ENCODE results near the gene POTEH.
"Not testable (repeated sequence)": the region's sequence is repeated elsewhere in the genome, so short reads cannot be mapped to it uniquely, and the experiment has no call there.

Gene POTEH

GRCh38 chr22:15738157-15738908 lies 48.5 kb downstream of the POTEH start:
- H3K27ac ChIP-seq (ENCODE audit: low read length); H3K27me3 ChIP-seq (ENCODE audit: control insufficient read depth in 1 of 2, insufficient read depth in 2 of 2, low read length in 2 of 2); H3K9me3 ChIP-seq (ENCODE audit: control insufficient read depth in 2 of 2, low read length in 2 of 2); H3K9ac ChIP-seq (ENCODE audit: low read length in 2 of 2); H3K36me3 ChIP-seq (ENCODE audit: control insufficient read depth in 2 of 2, insufficient read depth in 2 of 2, low read length in 2 of 2); H3K4me1 ChIP-seq (ENCODE audit: control insufficient read depth, insufficient read depth, low read length); H3K4me3 ChIP-seq (ENCODE audit: low read length in 2 of 2): not testable (repeated sequence)

DNA sequence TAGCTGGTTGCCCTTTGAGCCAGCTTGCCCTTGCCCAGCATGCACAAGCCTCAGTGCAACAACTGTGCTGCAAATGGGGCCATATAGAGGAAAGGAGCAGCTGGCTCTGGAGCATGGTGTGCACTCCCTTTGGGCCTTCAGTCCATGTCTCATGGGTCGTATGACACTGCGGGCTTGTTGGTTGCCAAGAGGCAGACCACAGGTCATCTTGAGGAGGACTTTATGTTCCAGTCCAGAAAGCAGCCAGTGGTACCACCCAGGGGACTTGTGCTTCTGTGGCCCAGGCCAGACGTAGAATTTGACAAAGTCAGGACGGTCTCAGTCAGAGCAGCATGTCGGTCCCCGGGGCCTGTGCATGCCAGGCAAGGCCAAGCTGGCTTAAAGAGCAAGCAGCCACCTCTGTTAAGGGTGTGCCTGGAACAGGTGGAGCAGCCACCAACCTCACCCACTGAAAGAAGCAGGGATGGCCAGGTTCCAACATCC lies 49.1 kb downstream of the POTEH start:
- not testable (repeated sequence) for H3K27me3 ChIP-seq (ENCODE audit: control insufficient read depth in 1 of 2, insufficient read depth in 2 of 2, low read length in 2 of 2); H3K9ac ChIP-seq (ENCODE audit: low read length in 2 of 2); H3K9me3 ChIP-seq (ENCODE audit: control insufficient read depth in 2 of 2, low read length in 2 of 2); H3K36me3 ChIP-seq (ENCODE audit: control insufficient read depth in 2 of 2, insufficient read depth in 2 of 2, low read length in 2 of 2); H3K4me1 ChIP-seq (ENCODE audit: control insufficient read depth, insufficient read depth, low read length); H3K4me3 ChIP-seq (ENCODE audit: low read length in 2 of 2); H3K27ac ChIP-seq (ENCODE audit: low read length)

- not testable (repeated sequence) for H3K9ac ChIP-seq (ENCODE audit: low read length in 2 of 2); H3K27ac ChIP-seq (ENCODE audit: low read length); H3K4me3 ChIP-seq (ENCODE audit: low read length in 2 of 2); H3K27me3 ChIP-seq (ENCODE audit: control insufficient read depth in 1 of 2, insufficient read depth in 2 of 2, low read length in 2 of 2); H3K9me3 ChIP-seq (ENCODE audit: control insufficient read depth in 2 of 2, low read length in 2 of 2); H3K36me3 ChIP-seq (ENCODE audit: control insufficient read depth in 2 of 2, insufficient read depth in 2 of 2, low read length in 2 of 2); H3K4me1 ChIP-seq (ENCODE audit: control insufficient read depth, insufficient read depth, low read length)
Measured at GRCh38 chr22:15747636-15748323, 58.0 kb downstream of the POTEH start.

GRCh38 chr22:15749181-15749970 lies 59.5 kb downstream of the POTEH start:
- not testable (repeated sequence) for H3K4me3 ChIP-seq (ENCODE audit: low read length in 2 of 2); H3K27me3 ChIP-seq (ENCODE audit: control insufficient read depth in 1 of 2, insufficient read depth in 2 of 2, low read length in 2 of 2); H3K9ac ChIP-seq (ENCODE audit: low read length in 2 of 2); H3K4me1 ChIP-seq (ENCODE audit: control insufficient read depth, insufficient read depth, low read length); H3K27ac ChIP-seq (ENCODE audit: low read length); H3K36me3 ChIP-seq (ENCODE audit: control insufficient read depth in 2 of 2, insufficient read depth in 2 of 2, low read length in 2 of 2); H3K9me3 ChIP-seq (ENCODE audit: control insufficient read depth in 2 of 2, low read length in 2 of 2)

DNA sequence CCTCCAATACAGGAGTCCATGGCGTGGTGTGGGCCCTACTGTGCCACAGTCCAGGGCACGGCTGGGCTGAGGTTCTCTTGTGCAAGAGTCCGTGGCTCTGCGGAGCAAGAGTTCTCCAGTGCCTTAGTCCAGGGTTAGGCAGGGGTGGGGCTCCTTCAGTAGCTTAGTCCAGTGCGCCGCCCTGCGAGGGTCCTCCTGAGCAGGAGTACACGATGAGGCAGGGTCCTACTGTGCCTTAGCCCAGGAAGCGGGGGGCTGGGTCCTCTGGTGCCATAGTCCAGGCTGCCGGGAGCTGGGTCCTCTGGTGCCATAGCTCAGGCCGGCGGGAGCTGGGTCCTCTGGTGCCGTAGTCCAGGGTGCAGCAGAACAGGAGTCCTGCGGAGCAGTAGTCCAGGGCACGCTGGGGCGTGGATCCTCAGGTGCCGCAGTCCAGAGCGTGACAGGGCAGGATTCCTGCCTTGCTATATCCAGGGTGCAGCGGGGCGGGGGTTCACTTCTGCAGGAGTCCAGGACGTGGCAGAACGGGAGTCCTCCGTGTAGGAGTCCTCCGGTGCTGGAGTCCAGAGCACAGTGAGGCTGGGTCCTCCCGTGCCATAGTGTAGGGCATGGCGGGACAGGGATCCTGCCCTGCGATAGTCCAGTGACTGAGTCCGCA lies 69.7 kb downstream of the POTEH start:
- H3K27me3 ChIP-seq (ENCODE audit: control insufficient read depth in 1 of 2, insufficient read depth in 2 of 2, low read length in 2 of 2); H3K27ac ChIP-seq (ENCODE audit: low read length); H3K4me3 ChIP-seq (ENCODE audit: low read length in 2 of 2); H3K9me3 ChIP-seq (ENCODE audit: control insufficient read depth in 2 of 2, low read length in 2 of 2); H3K9ac ChIP-seq (ENCODE audit: low read length in 2 of 2); H3K36me3 ChIP-seq (ENCODE audit: control insufficient read depth in 2 of 2, insufficient read depth in 2 of 2, low read length in 2 of 2); H3K4me1 ChIP-seq (ENCODE audit: control insufficient read depth, insufficient read depth, low read length): not testable (repeated sequence)

DNA sequence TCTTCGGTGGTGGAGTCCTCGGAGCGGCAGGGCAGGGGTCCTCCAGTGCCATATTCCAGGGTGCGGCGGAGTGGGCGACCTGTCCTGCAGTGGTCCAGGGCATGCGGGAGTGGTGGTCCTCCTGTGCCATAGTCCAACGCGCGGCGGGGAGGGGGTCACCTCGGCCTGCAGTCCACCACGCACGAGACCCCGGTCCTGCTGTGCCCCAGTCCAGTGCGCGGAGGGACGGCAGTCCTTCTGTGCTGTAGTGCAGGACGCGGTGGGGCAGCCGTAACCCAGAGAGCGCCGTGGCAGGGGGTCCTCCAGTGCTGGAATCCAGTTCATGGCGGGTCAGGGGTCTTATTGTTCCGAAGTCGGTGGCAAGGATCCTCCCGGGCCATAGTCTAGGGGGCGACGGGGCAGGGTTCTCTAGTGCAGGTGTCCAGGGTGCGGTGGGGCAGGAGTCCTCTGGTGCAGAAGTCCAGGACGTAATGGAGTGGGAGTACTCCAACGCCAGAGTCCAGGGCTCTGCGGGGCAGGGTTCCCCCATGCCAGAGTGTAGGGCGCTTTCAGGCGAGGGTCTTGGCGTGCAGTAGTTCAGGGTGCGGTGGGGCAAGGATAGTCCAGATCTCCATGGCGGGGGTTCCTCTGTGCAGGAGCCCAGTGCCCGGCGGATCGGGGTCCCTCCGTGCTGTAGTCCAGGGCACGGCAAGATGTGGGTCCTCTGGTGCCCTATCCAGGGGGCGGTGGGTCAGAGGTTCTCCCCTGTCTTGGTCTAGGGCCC lies 70.7 kb downstream of the POTEH start:
- H3K27ac ChIP-seq (ENCODE audit: low read length); H3K4me3 ChIP-seq (ENCODE audit: low read length in 2 of 2); H3K9ac ChIP-seq (ENCODE audit: low read length in 2 of 2); H3K27me3 ChIP-seq (ENCODE audit: control insufficient read depth in 1 of 2, insufficient read depth in 2 of 2, low read length in 2 of 2); H3K9me3 ChIP-seq (ENCODE audit: control insufficient read depth in 2 of 2, low read length in 2 of 2); H3K36me3 ChIP-seq (ENCODE audit: control insufficient read depth in 2 of 2, insufficient read depth in 2 of 2, low read length in 2 of 2); H3K4me1 ChIP-seq (ENCODE audit: control insufficient read depth, insufficient read depth, low read length): not testable (repeated sequence)

GRCh38 chr22:15761151-15761777 lies 71.4 kb downstream of the POTEH start:
- not testable (repeated sequence) for H3K36me3 ChIP-seq (ENCODE audit: control insufficient read depth in 2 of 2, insufficient read depth in 2 of 2, low read length in 2 of 2); H3K27ac ChIP-seq (ENCODE audit: low read length); H3K9ac ChIP-seq (ENCODE audit: low read length in 2 of 2); H3K4me1 ChIP-seq (ENCODE audit: control insufficient read depth, insufficient read depth, low read length); H3K27me3 ChIP-seq (ENCODE audit: control insufficient read depth in 1 of 2, insufficient read depth in 2 of 2, low read length in 2 of 2); H3K9me3 ChIP-seq (ENCODE audit: control insufficient read depth in 2 of 2, low read length in 2 of 2); H3K4me3 ChIP-seq (ENCODE audit: low read length in 2 of 2)

DNA sequence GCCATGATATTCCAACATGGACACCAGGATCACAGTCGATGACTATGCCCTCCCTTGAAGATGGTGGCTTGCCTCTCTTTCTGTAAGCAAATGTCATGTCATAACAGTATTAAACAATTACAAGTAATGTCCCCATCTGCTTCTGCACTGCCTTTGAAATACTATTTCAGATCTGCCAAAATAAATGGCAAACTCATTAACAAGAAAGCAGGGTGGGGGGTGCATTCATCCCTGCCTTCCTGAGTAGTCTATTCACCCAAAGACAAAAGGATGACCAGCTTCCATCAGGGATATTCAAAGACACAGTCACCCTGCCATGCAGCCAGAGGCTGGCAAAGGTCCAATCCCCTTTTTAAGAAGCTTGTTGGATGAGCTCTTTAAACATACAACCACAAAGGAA lies 73.7 kb downstream of the POTEH start:
- not testable (repeated sequence) for H3K9me3 ChIP-seq (ENCODE audit: control insufficient read depth in 2 of 2, low read length in 2 of 2); H3K9ac ChIP-seq (ENCODE audit: low read length in 2 of 2)

More for the DNA sequence above, 73.7 kb downstream of the POTEH start:
- H3K27me3 ChIP-seq (ENCODE audit: control insufficient read depth in 1 of 2, insufficient read depth in 2 of 2, low read length in 2 of 2); H3K27ac ChIP-seq (ENCODE audit: low read length); H3K4me1 ChIP-seq (ENCODE audit: control insufficient read depth, insufficient read depth, low read length); H3K4me3 ChIP-seq (ENCODE audit: low read length in 2 of 2); H3K36me3 ChIP-seq (ENCODE audit: control insufficient read depth in 2 of 2, insufficient read depth in 2 of 2, low read length in 2 of 2): not testable (repeated sequence)

Measured in stomach smooth muscle (tissue), 2 donors.